HG02678 (cell line): ENCODE data around the gene RORC.
"Not testable (repeated sequence)": the region's sequence is repeated elsewhere in the genome, so short reads cannot be mapped to it uniquely, and the experiment has no call there.

Experiments
- ATAC-seq: cut with Tn5 transposase; IDR thresholded peaks from one replicate; pipeline ENCODE4 v1.9.1; 2021; ENCODE audit warnings: mild to moderate bottlenecking, moderate library complexity; ENCODE audit not compliant: unreplicated experiment

The RORC gene

GRCh38 chr1:151779852-151780251 is 51.8 kb downstream of the RORC start:
- no peak for ATAC-seq

GRCh38 chr1:151777317-151777716 is 54.3 kb downstream of the RORC start:
- ATAC-seq: no peak

GRCh38 chr1:151776665-151777062 is 54.9 kb downstream of the RORC start:
- ATAC-seq: no peak

GRCh38 chr1:151775894-151776664 is 55.5 kb downstream of the RORC start:
- ATAC-seq: no peak

- no peak for ATAC-seq
These were observed 57.2 kb downstream of the RORC start for GRCh38 chr1:151774256-151774922.

- no peak for ATAC-seq
These were observed 57.9 kb downstream of the RORC start for GRCh38 chr1:151773702-151774101.

GRCh38 chr1:151769270-151769669 is 62.3 kb downstream of the RORC start:
- ATAC-seq: not testable (repeated sequence)

GRCh38 chr1:151768351-151769066 is 63.1 kb downstream of the RORC start:
- not testable (repeated sequence) for ATAC-seq

GRCh38 chr1:151763990-151764389 is 67.6 kb downstream of the RORC start:
- ATAC-seq: no peak

GRCh38 chr1:151762941-151763921 is 68.4 kb downstream of the RORC start, which contains the start of gene MRPL9:
TSS of gene MRPL9 (minus strand) at chr1:151763496. CDS start at chr1:151763479, 17 bp downstream.
- ATAC-seq: peak; percentile 96

GRCh38 chr1:151760597-151761385 is 70.8 kb downstream of the RORC start:
- ATAC-seq: no peak

- no peak for ATAC-seq
These were observed 72.4 kb downstream of the RORC start for GRCh38 chr1:151759241-151759640.

- no peak for ATAC-seq
These were observed 75.3 kb downstream of the RORC start for GRCh38 chr1:151756291-151756690.
